Measurements from ENCODE around the gene C2orf68. TPM values are rescaled to one million over a fixed set of nuclear protein-coding genes. Genes with fewer than 3 reads are reported as not detected.

Gene C2orf68
- total RNA-seq, 2 experiments from 2014 or later = 36.3 to 39.1 TPM

DNA sequence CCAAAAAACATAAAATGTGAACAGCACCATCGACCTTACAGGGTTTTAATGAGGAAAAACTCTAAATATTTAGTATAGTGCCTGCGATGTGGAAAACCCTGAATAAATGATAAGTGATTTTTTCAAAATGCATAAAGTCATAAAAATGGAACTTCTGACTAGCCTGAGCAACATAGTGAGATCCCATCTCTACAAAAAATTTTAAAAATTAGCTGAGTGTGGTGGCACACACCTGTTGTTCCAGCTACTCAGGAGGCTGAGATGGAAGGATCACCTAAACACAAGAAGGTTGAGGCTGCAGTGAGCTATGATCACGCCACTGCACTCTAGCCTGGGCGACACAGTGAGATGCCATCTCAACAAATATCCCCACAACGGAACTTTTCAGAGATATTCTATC, 54.7 kb downstream of the C2orf68 start:
- DNase-seq = no peak
- Mint-ChIP-seq H3K27me3 (no peaks in the 10 kb centered on the region), H3K4me1 (ENCODE audit: low read depth) (peaks cover 34% of the 10 kb centered on the region), H3K9me3 (no peaks in the 10 kb centered on the region), H3K4me3 (no peak overlapping the region), H3K27ac (no peak overlapping the region), H3K36me3 (peaks cover 23% of the 10 kb centered on the region)
- POLR2A ChIA-PET = interaction anchor here (1.2 to 2.9 kb wide), 2 partner anchors 11 to 120 kb away, joined by 4 to 15 read pairs; no protein-coding TSS in a partner anchor
- CTCF ChIA-PET = interaction anchor here (0.6 to 13.3 kb wide), 6 partner anchors 9 to 229 kb away, joined by 3 to 328 read pairs (median 4); partner anchors contain the start of genes SH2D6 and TGOLN2
- intact Hi-C loops (cut with micrococcal nuclease) = no loop called here

Other genes with a start within 250 kb of the C2orf68 start
- 10 to 100 TPM; 24.1 to 25.6 TPM for gene CAPG, start 201.7 kb downstream of the C2orf68 start, total RNA-seq
- 1 to 10 TPM in 1 of 2 experiments, under 1 TPM in 1; 0.65 to 1.4 TPM for gene SH2D6, start 193.4 kb downstream of the C2orf68 start, total RNA-seq
- 100 to 1,000 TPM; 196 to 208 TPM for gene MAT2A, start 72.9 kb downstream of the C2orf68 start, total RNA-seq
- gene GGCX, start 50.6 kb downstream of the C2orf68 start, total RNA-seq = 10 to 100 TPM; 24.2 to 25.2 TPM
- gene VAMP8, start 34.5 kb downstream of the C2orf68 start, total RNA-seq = 100 to 1,000 TPM; 112 to 114 TPM
- gene VAMP5, start 27.6 kb downstream of the C2orf68 start, total RNA-seq = 10 to 100 TPM; 49.7 to 51.9 TPM
- 100 to 1,000 TPM; 120 to 124 TPM for gene RNF181, start 16.3 kb downstream of the C2orf68 start, total RNA-seq
- gene TMEM150A, start 9.4 kb downstream of the C2orf68 start, total RNA-seq = 1 to 10 TPM; 1.2 to 1.6 TPM
- gene USP39, start 4.1 kb upstream of the C2orf68 start, total RNA-seq = 10 to 100 TPM; 83.2 to 83.4 TPM
- not detected for gene SFTPB, start 56.1 kb upstream of the C2orf68 start, total RNA-seq
- 10 to 100 TPM; 21.5 to 22.8 TPM for gene GNLY, start 82.3 kb upstream of the C2orf68 start, total RNA-seq
- not detected for gene ATOH8, start 141.9 kb upstream of the C2orf68 start, total RNA-seq

Measured in activated CD4-positive, alpha-beta memory T cell treated with anti-CD3 and anti-CD28 coated beads for 36 hours (primary cell).